ACC112 (cell line): ENCODE measurements around the gene HDDC3.
A peak's percentile ranks its signal among the peaks of the same experiment; 100 is the strongest.
"Not testable (repeated sequence)": the region's sequence is repeated elsewhere in the genome, so short reads cannot be mapped to it uniquely, and the experiment has no call there.

Experiments used
- H2AFZ ChIP-seq: fragments of 200-600 bp; sonication (generic); one replicate; pipeline ENCODE4 v1.6.0; 2017; ENCODE audit warnings: antibody characterized with exemption, low read length; ENCODE audit not compliant: unreplicated experiment
- H3K27ac ChIP-seq: fragments of 200-600 bp; sonication (generic); 2 replicates; pipeline ENCODE4 v1.5.1; 2014; ENCODE audit warnings: low read depth, mild to moderate bottlenecking, antibody characterized with exemption, low read length, moderate library complexity
- H3K27me3 ChIP-seq: fragments of 200-600 bp; sonication (generic); 2 replicates; pipeline ENCODE4 v1.6.1; 2014; ENCODE audit warnings: mild to moderate bottlenecking, antibody characterized with exemption, low read length, moderate library complexity, mixed read lengths; ENCODE audit not compliant: insufficient read depth
- H3K36me3 ChIP-seq: fragments of 200-600 bp; sonication (generic); 2 replicates; pipeline ENCODE4 v1.6.1; 2016; ENCODE audit warnings: mild to moderate bottlenecking, antibody characterized with exemption, low read length, moderate library complexity, mixed read lengths; ENCODE audit not compliant: insufficient read depth
- H3K4me1 ChIP-seq: fragments of 200-600 bp; sonication (generic); one replicate; pipeline ENCODE4 v1.6.1; 2016; ENCODE audit warnings: low read length, mixed read lengths; ENCODE audit not compliant: insufficient read depth, unreplicated experiment, control insufficient read depth
- H3K4me3 ChIP-seq: fragments of 200-600 bp; sonication (generic); 2 replicates; pipeline ENCODE4 v1.5.1; 2014; ENCODE audit warnings: mild to moderate bottlenecking, low read depth, low read length
- H3K79me2 ChIP-seq: fragments of 200-600 bp; sonication (generic); one replicate; pipeline ENCODE4 v1.6.0; 2016; ENCODE audit warnings: low read length; ENCODE audit not compliant: control insufficient read depth, unreplicated experiment, insufficient read depth

HDDC3 gene

DNA sequence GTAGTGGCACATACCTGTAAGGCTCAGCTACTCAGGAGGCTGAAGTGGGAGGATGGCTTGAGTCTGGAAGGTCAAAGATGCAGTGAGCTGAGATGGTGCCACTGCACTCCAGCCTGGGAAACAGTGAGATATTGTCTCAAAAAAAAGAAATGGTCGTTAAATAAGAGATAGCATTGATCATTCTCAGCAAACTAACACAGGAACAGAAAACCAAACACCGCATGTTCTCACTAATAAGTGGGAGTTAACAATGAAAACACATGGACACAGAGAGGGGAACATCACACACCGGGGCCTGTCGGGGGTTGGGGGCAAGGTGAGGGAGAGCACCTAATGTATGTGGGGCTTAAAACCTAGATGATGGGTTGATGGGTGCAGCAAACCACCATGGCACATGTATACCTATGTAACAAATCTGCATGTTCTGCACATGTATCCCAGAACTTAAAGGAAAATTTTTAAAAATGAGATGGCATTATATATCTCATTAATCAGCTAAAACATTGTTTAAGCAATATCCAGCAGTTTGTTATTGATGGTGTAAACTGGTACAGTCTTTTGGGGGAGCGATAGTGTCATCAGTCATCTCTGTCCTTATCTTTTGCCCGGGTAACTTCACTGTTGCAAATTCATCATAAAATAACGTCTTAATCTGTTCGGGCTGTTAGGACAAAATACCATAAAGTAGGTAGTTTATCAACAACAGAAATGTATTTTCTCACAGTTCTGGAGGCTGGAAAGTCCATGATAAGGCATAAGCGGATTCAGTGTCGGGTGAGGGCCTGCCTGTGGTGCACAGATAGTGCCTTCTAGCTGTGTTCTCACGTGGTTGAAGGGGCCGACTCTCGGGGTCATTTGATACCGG, 30.9 kb downstream of the HDDC3 start:
- peak overlapping the region; percentile 83 for H3K4me3 ChIP-seq
- H3K27ac ChIP-seq = no peak overlapping the region
- H2AFZ ChIP-seq = peak overlapping the region; percentile 34

DNA sequence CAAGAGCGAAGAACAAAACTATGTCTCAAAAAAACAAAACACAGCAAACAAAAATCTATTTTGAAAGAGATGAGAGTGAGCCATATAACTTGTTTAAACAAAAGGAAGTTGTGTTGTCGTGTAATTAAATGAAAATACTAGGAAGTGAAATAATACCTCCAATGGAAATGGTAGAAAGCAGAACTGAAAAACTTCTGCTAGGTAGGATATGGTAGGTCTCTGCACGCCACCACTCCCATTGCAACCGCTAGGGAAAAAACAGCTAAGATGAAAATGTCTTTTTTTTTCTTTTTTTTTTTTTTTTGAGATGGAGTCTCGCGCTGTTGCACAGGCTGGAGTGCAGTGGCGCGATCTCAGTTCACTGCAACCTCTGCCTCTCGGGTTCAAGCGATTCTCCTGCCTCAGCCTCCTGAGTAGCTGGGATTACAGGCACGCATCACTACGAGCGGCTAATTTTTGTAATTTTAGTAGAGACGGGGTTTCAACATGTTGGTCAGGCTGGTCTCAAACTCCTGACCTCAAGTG, 35.2 kb downstream of the HDDC3 start:
- not testable (repeated sequence) for H3K4me1 ChIP-seq, H3K27ac ChIP-seq, H2AFZ ChIP-seq

More for the DNA sequence above, 30.9 kb downstream of the HDDC3 start:
- Histone ChIP-seq H3K4me1 (peaks cover 4% of the 10 kb centered on the region), H3K36me3 (no peaks in the 10 kb centered on the region), H3K79me2 (no peaks in the 10 kb centered on the region), H3K27me3 (no peaks in the 10 kb centered on the region)

GRCh38 chr15:90895571-90896117, 36.7 kb downstream of the HDDC3 start:
- no peak overlapping the region for H3K4me3 ChIP-seq
- H3K27me3 ChIP-seq = no peaks in the 10 kb centered on the region
- H3K4me1 ChIP-seq = no peaks in the 10 kb centered on the region
- H3K79me2 ChIP-seq = no peaks in the 10 kb centered on the region
- no peak overlapping the region for H3K27ac ChIP-seq
- H3K36me3 ChIP-seq = no peaks in the 10 kb centered on the region
- no peak overlapping the region for H2AFZ ChIP-seq

More for the DNA sequence above, 35.2 kb downstream of the HDDC3 start:
- H3K36me3 ChIP-seq, H3K4me3 ChIP-seq, H3K79me2 ChIP-seq, H3K27me3 ChIP-seq: not testable (repeated sequence)

- no peak overlapping the region for H2AFZ ChIP-seq
- no peaks in the 10 kb centered on the region for H3K27me3 ChIP-seq
- H3K4me1 ChIP-seq = no peaks in the 10 kb centered on the region
- no peaks in the 10 kb centered on the region for H3K79me2 ChIP-seq
- H3K27ac ChIP-seq = no peak overlapping the region
- no peaks in the 10 kb centered on the region for H3K36me3 ChIP-seq
- H3K4me3 ChIP-seq = no peak overlapping the region
These were observed 38.9 kb downstream of the HDDC3 start for GRCh38 chr15:90893175-90894090.

DNA sequence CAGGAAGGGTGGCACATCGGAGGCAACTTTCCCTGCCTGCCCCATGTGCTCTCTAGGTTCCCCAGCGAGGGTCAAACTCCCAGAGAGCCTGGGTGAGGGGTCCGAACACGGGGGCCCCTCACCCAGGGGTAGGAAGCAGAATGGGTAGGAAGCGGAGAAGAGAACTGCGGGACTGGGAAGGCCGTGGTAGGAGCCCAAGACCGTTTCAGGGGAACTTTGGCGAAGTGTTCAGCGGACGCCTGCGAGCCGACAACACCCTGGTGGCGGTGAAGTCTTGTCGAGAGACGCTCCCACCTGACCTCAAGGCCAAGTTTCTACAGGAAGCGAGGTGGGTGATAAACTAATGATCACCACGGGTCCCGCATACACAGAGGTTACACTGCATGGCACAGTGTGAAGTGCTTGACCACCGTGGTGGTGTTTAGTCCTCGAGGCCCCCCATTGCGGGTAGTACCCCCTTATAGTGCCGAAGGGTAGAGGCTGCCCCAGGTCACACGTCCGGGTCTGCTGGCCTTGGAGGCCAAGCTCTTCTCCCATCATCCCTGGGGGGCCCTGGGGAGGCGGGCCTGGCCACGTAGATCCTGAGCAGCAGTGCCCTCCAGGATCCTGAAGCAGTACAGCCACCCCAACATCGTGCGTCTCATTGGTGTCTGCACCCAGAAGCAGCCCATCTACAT, 39.7 kb downstream of the HDDC3 start:
- Histone ChIP-seq H3K79me2 (no peaks in the 10 kb centered on the region), H3K27me3 (no peaks in the 10 kb centered on the region), H3K27ac (no peak overlapping the region), H3K4me1 (no peaks in the 10 kb centered on the region), H3K4me3 (no peak overlapping the region), H3K36me3 (no peaks in the 10 kb centered on the region), H2AFZ (no peak overlapping the region)

GRCh38 chr15:90892023-90892422, 40.3 kb downstream of the HDDC3 start:
- H3K27ac ChIP-seq = no peak overlapping the region
- no peak overlapping the region for H3K4me3 ChIP-seq
- no peaks in the 10 kb centered on the region for H3K79me2 ChIP-seq
- no peaks in the 10 kb centered on the region for H3K36me3 ChIP-seq
- no peak overlapping the region for H2AFZ ChIP-seq
- no peaks in the 10 kb centered on the region for H3K27me3 ChIP-seq
- H3K4me1 ChIP-seq = no peaks in the 10 kb centered on the region

DNA sequence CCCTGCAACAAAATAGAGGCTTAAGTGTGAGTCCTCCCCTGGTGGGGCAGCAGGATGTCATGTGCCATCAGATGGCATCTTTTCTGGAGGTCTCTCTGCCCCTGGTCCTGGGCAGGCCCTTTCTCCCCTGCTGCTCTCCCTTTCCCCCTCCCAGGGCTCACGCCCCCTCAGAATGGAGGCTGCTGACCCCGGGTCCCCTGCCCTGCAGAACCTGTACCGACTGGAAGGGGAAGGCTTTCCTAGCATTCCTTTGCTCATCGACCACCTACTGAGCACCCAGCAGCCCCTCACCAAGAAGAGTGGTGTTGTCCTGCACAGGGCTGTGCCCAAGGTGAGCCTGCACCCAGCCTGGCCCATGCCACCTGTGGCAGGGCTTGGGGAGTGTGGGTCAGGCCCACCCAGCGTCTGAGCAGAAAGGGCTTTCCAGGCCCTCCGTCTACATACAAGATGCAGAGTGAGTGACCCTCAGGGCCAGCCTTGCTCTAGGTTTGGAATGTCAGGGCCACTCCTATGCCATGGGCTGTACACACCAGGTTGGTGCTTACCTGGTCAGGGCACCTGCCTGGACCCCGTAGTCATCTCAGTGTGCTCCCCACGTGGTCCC, 40.9 kb downstream of the HDDC3 start:
- Histone ChIP-seq H2AFZ (no peak overlapping the region), H3K36me3 (no peaks in the 10 kb centered on the region), H3K4me1 (peaks cover 1% of the 10 kb centered on the region), H3K27ac (no peak overlapping the region), H3K79me2 (no peaks in the 10 kb centered on the region), H3K4me3 (no peak overlapping the region), H3K27me3 (no peaks in the 10 kb centered on the region)

GRCh38 chr15:90890839-90891238, 41.5 kb downstream of the HDDC3 start:
- no peak overlapping the region for H2AFZ ChIP-seq
- H3K79me2 ChIP-seq = no peaks in the 10 kb centered on the region
- no peaks in the 10 kb centered on the region for H3K36me3 ChIP-seq
- H3K27me3 ChIP-seq = no peaks in the 10 kb centered on the region
- H3K27ac ChIP-seq = no peak overlapping the region
- no peak overlapping the region for H3K4me3 ChIP-seq
- H3K4me1 ChIP-seq = peaks cover 5% of the 10 kb centered on the region

- peaks cover 15% of the 10 kb centered on the region for H3K4me1 ChIP-seq
These were observed 42.5 kb downstream of the HDDC3 start for GRCh38 chr15:90889736-90890456.

More at GRCh38 chr15:90889736-90890456, 42.5 kb downstream of the HDDC3 start:
- H3K27ac ChIP-seq = no peak overlapping the region
- H3K36me3 ChIP-seq = no peaks in the 10 kb centered on the region
- no peaks in the 10 kb centered on the region for H3K27me3 ChIP-seq
- no peaks in the 10 kb centered on the region for H3K79me2 ChIP-seq
- H2AFZ ChIP-seq = no peak overlapping the region
- H3K4me3 ChIP-seq = no peak overlapping the region
